ENCODE results near the gene ALPK1.

- TF ChIP-seq CTCF (IDR thresholded peaks at IDR 0.05) (no peak), ZFX (IDR thresholded peaks at IDR 0.05; ENCODE audit: borderline replicate concordance) (no peak)
These were observed 153.9 kb downstream of the ALPK1 start for GRCh38 chr4:112451104-112451503.
